Midbrain (tissue), 1 donor: ENCODE results near the gene GALNT14.

Experiments used
- DNase-seq: peaks from one replicate; lab custom pipeline; 2025; lab: John Stamatoyannopoulos, UW

GALNT14 gene

DNA sequence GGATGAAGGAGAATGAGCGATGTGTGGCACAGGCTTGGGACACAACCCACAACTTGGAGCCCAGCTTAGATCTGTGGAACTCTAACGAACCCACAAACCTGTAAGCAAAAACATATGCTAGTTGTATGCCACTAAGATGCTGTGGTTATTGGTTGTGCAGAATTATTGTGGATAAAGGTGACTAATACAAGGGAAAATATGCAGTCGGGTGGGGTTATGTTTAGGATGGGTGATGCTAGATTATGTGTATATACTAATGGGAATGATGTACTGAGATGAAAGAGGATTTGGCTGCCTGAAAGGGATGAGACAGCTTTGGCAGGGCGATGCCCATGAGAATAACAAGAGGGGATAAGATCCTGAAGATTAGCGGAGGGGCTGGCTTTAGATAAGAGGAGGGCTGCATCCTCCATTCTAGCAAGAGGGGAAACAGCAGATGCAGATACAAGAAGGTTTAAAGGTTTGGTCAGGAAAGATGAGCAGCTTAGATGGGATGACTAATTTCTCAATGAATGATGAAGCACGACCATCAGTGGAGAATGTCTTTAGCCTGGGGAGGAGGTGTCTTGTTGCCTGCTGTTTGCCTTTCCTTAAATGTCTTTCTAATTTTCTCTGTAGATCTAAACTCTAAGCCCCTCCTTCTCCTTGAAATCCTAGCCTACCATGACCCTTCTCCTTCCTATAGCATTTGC is 49.6 kb downstream of the GALNT14 start:
- DNase-seq, result no peak

DNA sequence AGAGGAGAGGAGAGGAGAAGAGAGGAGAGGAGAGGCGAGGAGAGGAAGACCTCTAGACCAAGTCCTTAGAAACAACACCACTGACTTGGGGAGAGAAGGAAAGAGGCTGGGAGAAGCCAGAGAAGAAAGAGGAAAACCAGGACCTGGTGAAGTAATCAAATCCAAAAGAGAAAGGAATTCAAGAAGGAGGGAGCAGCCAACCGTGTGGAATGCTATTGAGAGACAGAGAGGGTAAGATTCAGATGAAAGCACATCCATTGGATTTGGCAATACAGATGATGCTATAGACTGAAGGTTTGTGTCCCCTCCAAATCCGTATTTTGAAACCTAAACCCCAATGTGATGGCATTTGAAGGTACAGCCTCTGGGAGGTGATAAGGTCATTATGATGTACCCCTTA is 50.7 kb downstream of the GALNT14 start:
- no peak for DNase-seq

DNA sequence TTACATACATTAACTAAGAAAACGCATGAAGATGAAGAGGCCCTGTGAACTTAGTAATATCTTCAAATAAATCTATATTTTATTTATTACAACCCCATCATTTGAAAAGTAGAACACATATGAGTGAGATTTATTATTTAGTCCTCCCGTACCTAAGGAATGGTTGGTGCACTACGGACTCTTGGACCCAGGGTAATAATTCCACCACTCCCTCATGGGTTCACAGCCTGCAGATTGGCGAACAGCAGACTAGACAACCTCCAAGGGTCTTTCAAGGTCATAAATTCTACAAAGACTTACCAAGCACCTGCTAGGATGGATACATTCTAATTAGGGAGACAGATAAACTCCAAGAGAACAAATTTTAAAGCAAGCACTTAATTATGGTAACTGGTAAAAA is 51.6 kb downstream of the GALNT14 start:
- DNase-seq, result no peak

DNA sequence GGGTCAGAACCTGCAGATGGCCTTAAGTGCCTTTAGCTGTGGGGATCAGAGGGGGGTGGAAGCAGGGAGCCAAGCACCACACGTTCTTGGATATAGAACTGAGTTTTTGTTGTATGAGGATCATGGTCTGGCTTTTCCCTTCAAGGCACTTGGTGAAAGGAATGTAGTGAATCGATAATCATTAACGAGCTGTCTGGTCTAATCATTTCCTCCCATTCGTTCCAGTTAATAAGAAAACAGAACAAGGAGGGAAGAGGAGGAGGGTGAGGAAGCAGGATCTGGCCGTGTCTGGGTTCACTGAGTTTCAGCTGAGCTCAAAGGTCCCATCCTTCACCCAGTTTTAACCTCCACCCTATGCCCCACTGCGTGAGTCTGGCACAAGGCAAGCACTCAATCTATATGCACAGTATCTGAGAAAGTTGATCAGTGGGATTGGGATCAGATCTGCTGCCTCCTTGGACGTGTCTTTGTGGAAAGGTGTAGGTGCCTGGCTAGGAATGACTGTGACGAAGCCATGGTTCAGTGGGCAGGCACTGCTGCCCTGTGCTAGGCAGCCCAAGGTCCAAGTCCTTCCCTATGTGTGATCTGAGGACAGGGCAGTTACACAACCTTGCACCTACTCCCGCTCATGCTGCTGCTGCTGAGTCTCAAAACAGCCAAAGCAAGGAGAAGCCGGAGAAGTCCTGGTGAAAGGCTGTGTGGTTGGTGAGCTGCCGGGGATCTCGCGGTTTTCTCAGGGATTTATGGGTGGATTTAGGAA is 54.8 kb downstream of the GALNT14 start:
- no peak for DNase-seq

DNA sequence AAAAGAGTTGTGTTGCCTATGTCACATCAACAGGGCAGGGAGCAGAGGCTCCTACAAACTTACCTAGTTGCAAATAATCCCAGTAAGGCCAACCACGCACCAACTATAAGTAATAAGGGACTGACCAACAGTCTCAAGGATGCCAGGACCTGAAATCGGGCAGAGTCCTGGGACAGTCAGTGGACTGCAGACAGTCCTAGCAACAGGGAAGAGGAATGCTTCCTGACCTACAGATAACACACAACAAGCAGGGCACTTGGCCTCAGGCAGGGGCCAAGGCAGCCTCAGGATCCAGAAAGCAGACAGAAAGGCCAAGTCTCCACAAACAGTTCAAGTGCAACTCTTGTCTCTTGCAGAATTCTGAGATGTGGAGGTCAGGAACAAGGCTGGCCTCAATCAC is 56.2 kb downstream of the GALNT14 start:
- DNase-seq, result no peak

DNA sequence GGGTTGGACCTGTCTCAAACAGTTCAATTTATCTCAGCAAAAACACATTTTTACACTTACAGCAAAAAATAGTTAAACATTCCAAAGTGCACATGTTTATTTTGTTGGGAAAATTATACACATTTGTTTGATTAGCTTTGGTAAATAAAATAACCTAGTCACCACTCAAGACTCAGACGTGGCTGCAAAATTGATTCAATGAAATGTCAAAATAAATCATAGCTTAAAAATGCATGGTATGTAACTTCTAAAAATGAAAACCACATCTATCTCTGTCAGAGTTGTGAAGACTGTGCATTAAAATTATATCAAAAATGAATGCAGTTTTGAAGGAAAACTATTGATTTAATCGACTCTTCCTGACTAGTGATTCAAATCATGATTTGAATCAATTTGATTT is 56.7 kb downstream of the GALNT14 start:
- no peak for DNase-seq

DNA sequence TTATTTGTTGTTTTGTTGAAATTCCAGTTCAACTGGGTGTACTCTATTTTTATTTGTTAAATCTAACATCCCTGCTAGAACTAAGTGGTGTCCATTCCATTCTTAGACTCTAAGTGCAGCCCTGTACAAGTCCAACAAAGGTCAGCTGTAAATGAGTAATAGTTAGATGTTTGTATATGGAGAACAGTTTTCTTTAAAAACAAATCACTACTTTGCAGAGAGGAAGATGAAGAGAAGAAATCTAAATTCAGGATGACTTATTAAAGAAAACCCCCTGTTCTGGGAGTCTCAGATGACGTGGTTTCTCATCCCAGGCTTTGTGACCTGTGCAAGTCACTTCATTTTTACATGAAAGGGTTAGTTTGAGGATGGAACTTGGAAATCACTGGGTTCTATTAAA is 57.9 kb downstream of the GALNT14 start:
- DNase-seq, result no peak

DNA sequence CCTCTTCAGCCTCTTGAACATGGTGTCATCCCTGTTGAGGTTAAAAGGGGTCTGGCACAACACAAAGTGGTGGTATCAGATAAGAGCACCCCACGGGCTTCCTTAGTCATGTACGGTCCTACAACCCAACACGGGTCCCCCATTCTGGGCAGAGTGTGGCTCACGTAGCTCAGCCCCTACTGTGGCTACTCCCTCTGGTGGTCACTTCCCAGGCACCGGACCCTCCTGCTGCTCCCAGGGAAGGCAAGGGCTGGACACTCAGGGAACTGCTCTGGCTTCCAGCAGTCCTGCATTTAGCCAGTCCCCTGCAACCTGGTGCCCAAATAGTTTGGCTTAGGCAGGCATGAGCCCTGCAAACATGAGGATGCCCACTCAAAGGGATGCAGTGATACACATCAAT is 58.6 kb downstream of the GALNT14 start:
- DNase-seq, result no peak

DNA sequence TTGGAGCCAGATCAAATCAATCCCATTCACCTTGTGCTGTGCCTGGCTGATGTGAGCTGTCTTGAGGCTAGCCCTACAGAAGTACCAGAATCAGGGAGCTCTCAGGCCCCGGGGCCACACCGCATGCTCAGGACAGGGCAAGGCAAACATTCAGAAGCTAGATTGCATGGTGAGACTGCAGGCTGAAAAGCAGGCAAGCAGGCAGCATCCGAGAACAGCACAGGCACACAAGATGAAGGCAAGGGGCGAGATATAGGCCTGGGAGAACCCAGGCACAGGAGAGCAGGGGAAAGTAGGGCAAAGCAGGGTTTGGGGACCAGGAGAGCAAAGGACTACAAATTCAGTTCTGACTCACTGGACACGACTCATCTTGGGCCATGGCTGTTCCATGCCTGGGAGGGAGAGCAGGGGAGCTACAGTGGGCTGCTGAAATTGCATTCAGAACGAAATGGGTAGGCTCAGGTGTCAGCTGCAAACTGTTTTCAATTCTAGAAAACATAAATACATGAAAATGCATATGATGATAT is 59.6 kb downstream of the GALNT14 start:
- DNase-seq, result no peak

DNA sequence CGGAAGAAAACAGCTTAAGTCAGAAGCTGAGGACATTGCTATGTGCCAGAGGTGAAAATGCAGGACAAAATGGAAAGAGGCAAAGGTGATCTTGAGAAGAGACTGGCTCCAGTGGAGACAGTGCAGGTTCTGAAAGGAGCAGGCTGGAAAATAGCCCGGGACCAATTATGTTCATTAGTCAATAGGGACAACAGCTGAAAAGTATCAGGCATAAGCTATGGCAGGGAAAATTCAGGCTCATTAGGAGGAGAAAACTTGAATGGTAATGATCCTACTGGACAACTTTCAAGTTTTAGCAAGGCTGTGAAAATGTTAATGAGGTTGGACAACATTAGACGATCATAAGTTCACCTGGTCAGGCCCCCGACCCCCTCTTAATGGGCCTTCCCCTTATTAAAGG is 60.2 kb downstream of the GALNT14 start:
- no peak for DNase-seq

DNA sequence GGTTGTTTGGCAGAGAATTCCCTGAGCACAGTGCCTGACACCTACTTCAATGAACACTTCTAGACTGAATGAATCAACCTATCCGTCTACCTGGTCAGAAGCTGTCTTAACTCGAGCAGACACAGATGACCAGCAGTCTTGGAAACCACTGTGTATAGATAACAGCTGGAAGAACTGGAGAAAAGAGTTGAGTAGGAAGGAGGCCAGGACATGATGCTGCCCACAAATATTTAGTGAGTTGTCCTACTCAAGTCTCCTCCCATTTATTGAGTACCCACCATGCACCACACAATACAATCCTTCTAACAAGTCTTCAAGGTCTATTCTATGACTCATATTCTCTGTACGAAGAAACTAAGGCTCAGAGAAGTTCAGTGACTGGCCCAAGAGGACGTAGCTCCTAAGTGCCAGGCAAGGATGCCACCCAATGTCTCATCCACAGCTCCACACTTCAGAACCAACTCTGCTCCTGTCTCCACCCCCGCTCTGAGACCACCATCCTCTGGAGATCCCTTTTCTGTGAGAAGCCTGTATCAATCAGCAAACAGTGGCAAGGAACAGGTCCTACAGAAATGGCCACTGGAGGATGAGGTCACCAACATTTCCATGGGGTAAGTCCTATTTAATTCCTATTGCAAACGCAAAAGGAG is 62.2 kb downstream of the GALNT14 start:
- DNase-seq, result no peak

DNA sequence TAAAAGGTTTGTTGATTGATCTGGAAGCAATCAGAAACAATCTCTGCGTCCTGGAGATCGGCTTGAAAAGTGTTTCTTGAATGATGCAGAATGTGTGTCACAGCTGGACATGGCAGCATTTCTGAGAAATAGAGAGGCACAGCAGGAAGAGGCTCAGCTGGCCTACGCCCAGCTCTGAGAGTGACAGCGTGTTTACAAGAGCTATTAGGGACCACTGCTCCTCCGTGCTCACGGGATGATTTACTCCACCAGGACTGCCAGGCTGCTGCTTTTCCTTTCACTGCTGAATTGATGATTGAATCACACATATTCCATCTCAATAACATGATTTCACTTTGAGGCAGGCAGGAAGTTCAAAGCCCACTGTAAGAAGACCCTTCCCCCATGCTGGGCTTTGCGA is 62.8 kb downstream of the GALNT14 start:
- no peak for DNase-seq

DNA sequence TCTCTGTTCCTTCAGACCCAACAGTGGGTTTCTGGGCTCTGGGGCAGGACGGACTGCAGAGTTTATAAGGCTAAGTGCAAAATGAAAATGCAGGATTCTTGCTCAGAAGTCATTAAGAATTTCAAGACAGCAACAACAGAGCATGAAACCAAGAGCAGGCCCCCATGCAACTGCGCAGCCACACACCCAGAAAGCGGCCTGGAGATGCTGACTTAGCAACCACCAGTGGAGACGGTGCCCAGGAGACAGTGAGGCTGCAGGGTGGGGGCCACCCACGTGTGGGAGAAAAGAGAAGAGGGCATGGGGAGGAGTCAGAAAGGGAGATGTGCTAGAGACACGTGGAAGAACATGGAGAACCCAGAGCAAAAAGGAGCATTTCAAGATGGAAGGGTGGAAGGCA is 66.5 kb downstream of the GALNT14 start:
- no peak for DNase-seq

DNA sequence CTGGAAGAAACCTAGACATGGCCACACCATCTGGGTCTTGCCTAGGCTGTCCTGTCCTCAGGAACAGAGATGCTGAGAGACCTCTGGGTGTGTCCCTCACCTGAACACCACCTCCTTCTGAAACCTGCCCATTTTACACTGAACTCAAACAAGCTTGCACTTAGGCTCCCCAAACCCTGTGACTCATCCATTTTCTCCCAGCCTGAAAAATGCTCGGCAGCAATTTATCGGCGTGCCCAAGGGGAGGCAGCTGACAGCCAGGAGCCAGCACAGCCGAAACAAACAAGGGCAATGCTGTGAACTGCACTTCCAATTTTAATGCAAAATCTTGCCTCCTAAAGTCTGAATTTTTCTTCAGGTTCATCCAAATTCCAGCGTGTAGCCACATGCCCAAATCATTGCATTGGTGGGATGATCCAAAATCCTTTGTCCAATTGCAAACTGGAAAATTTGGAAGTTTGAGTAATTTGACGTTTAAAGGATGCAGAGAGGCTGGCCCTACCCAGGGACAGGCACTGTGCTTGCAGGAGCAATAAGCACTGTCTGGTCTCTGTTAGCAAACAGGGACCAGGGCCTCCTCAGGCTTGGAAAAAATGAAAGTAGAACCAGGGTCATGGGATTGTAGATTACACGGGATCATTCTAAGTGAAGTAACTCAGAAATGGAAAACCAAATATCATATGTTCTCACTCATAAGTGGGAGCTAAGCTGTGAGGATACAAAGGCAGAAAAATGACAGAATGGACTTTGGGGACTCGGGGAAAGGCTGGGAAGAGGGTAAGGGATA is 67.7 kb downstream of the GALNT14 start:
- DNase-seq, result no peak

DNA sequence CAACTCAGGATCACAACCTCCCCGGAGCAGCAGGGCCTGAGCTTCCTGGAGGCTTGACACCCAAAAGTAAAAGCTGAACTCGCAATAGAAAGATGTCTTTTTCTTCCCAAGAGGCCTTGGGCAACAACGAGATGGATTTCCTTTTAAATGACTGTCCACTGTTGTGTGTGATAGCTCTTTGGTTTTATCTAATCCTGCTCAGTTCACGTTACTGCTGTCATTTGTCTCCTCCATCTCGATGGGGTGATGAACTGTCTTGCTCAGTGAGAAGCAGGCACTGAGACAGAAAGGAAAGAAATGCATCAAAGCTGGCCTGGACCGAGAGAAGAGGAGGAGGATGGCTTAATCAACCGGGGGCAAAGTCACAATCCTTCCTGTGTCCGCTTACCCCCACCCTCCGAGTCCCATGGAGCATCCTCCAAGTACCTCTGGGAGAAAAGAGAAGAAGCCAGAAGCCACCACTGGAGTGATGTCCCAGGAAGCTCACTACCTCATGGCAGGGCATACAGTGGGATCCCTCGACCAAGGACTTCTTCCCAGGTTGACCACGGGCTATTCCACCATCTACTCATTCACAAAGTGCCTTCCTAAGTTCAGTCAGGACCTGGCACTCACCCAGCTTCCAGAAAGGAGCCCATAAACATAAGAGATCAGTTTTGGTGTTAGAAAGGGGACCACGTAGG is 68.5 kb downstream of the GALNT14 start:
- DNase-seq, result no peak

DNA sequence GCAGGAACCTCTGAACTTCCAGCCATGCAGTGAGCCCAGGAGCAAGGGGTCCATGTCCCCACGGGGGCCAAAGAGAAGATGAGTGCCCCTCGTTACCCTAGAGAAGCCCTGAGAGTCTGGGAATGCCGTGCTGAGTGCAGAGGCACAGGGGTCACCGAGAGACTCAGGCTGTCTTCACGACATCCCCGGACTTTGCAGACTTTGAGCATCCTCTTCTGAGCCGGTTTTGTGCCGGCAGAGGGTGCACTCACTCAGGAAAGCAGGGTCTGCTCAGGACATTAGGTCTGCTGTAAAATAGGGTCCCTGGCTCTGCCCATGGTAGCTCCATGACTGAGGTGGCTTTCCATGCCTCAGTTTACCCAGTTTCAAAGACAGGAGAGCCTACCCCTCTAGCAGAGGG is 71.0 kb downstream of the GALNT14 start:
- DNase-seq, result no peak

DNA sequence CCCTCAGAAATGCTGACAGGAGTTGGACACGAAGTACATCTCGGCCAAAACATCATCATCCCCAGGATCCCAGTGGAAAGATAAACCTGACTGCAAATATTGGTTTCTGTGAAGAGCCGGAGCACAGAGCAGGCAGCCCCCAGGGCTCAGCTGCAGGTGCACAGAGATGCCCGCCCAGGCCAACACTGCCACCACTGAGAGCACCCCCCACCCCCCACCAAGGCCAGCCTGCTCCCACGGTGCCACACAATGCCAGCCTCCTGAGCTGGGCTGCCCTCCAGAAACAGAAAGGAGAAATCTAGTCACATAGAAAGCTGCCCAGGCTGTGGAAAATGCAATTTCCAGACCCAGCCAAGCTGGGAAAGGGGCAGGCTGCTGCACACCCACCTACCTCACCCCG is 71.7 kb downstream of the GALNT14 start:
- DNase-seq, result peak; percentile 16

DNA sequence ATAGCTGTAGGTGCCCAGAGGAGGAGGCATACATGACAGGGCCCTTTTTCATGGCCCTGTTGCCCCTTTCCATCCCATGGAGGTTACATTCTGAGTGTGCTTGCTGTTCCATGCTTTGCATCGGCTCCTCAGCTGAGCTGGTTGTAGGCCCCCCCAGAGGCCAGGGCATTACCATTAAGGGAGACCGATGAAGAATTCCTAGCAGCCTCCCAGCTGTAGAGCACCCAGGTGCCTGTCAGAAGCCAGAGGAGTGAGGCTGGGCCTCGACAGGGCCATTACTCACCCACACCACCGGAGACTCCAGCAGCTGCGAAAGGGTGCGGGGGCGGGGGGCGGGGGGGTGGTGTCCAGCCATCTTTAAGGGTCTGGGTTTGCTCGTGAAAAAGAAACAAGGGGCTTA is 72.2 kb downstream of the GALNT14 start:
- DNase-seq, result no peak

DNA sequence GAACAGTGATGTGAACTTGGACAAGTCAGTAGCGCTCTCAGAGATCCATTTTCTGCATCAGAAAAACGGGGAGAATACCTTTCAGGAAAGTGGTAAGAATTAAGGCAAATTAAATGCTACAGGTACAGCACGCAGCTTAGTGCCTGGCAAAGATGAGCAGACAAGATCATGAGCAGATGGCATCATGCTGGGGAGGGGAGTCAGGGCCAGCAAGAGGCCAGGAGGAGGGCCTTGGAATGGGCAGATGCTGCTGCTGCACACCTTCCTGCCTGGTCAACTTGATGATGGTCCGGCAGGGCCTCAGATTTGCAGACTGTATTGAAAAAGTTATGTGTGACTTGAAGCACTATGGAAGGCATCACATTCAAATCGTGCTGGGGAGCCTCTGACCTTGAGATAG is 72.9 kb downstream of the GALNT14 start:
- no peak for DNase-seq

DNA sequence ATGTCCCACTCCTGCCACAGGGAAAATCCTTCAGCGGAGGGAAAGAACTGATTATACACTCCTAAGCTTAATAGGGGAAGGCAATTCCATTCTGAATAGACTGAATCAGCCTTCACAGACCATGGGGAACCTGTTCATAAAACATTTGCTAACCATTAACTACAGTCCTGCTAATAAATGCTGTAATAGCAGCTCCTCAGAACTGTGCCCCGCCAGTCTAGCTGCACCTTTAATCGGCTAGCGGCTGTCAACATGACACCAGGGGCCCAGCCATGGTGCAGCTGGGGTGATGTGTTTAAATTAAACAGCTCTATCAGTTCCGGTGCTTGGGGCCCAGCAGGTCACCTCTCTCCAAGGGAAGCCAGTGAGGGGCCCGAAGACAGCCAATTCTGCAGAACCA is 77.8 kb downstream of the GALNT14 start:
- DNase-seq, result no peak
